ENCODE data around the gene TNFRSF13B.
A peak's percentile ranks its signal among the peaks of the same experiment; 100 is the strongest.
"Not testable (repeated sequence)": the region's sequence is repeated elsewhere in the genome, so short reads cannot be mapped to it uniquely, and the experiment has no call there.

Gene TNFRSF13B

DNA sequence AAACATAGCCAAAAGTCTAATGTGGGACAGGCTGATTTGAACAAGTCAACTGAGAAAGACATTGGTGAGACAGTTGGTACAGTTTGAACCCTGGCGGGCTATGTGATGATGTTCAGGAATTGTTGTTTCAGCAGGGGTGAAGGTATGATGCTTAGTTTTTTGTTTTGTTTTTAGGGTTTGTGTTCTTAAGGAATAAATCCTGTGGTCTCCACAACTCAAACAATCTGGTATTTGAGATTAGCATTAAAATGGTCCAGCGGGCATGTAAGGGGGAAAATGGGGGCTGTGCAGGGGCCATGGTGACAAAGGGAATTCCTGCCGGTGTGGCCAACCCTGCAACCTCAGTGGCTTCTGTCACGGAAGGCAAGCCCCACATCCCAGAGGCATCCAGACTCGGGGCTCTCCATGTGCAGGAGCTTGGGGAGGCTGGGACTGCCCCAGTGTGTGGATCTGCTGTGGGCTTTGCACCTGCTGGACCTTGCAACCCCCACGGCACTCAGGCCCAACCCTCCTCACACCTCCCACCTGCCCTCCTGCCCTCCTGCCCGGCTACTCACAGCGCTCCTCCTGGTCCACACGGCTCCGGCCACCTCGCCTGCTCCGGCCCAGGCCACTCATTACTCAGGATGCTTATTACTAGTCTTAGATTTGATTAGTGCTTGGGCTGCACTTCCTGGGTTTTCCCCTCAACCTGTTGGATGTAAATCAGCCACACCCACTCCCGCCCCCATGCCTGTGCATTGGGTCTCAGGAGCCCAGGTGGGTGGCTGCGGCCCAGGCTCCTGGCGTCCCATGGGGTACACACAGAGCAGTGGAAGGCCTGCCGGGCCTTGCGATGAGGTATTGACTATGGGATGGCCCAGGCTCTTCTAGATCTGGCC is at the start of gene TNFRSF13B:
TSS of gene TNFRSF13B (minus strand) at position 661 of the 881 bp plus-strand sequence. CDS start at position 618, 43 bp downstream.
- DNase-seq (ENCODE audit: low spot score) = no peak

DNA sequence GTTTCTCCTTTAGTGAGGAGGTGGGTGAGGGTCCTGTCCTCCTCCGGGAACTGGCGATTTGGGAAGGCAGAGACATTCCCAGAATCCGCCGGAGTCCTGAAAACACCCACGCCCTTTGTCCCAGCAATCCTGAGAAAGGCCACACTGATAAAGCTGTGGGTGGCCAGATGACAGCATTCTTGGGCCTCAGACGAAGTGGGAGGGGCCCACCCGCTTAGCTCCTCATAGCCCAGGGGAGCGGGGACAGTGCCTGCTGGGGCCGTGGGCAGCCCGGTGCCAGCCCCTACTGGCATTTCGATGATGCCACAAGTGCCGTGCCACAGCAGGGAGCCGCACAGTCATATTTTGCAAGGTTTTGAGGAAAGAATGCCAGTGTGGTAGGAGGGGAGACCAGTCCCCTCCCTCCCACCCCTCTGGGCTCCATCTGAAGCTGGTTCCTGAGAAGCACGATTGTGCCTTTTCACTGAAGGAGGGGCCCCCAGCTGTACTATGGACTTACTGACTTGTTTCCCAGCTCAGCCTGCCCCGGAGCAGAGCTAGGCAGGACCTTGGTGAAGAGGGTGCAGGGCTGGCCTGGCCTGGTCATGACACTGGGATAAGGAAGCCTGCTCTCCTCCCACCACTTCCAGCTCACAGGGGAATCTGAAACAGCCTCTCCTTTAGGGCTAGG is 49.4 kb upstream of the TNFRSF13B start:
- DNase-seq (ENCODE audit: low spot score) = peak; percentile 76

GRCh38 chr17:17020821-17021193 is 48.9 kb upstream of the TNFRSF13B start:
- DNase-seq (ENCODE audit: low spot score) = no peak

DNA sequence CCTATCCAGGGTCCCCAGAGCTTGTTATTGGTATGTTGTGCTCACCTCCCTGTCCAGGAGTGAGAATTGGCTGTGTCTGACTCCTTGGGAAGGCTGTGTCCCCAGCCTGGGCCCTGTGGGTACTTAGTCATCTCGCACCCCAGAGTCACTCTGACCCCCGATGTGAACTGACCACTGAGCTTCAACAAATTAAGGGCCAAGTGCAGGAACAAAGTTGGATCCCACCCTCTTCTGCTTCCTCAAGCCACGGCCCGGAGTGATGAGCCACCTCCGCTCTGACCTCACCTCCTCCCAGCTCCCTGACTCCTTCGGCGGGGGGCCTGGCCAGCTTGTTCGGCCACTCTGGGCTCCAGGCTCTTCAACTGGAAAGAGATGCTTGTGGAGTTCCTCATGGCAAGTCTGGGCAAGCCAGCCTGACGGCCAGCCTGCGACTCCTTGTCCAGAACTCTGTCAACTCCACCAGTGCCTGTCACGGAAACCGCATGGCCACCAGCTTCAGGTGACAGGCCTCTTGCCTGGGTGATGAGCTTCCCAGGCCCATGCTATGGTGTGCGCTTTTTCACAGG is 48.1 kb upstream of the TNFRSF13B start:
- DNase-seq (ENCODE audit: low spot score) = no peak

DNA sequence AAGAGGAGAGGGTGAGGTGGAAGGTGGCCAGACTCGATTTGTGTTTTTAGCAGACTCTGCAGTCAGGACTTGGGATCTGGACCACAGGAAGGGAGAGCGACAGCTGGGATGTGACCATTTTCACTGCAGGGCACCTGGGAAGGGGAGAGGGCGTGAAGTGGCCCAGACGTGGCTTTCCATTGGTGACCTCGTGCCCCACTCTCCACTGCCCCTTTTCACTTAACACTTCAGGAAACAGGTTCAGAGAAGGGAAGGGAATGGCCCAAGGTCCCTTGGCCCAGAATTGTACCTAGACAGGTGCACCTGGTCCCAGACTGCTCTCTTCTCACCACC is 47.5 kb upstream of the TNFRSF13B start:
- no peak for DNase-seq (ENCODE audit: low spot score)

GRCh38 chr17:17018612-17019429 is 46.9 kb upstream of the TNFRSF13B start:
- DNase-seq (ENCODE audit: low spot score) = no peak

DNA sequence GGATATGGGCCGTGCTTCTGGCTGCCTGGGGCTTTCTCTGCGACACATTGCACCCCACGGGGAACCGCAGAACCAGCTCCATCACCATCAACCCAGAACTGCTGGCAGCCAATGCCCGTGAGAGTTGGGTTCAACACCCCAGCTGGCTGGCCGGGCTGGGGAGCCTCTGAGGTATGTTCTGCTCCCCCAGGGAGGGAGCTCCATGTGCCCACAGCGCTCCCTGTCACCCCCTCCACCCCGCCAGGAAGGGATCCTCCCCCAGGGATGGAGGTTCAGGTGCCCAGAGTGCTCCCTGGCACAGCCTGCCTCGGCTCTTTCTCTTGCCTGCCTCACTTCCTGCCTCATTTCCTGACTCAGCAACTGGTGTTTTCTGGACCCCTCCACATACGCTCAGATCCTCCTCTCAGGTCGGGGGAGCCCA is 46.1 kb upstream of the TNFRSF13B start:
- no peak for DNase-seq (ENCODE audit: low spot score)

- DNase-seq (ENCODE audit: low spot score) = no peak
Measured at GRCh38 chr17:17017343-17018014, 45.6 kb upstream of the TNFRSF13B start.

- not testable (repeated sequence) for DNase-seq (ENCODE audit: low spot score)
Measured at GRCh38 chr17:17016199-17017197, 44.6 kb upstream of the TNFRSF13B start.

DNA sequence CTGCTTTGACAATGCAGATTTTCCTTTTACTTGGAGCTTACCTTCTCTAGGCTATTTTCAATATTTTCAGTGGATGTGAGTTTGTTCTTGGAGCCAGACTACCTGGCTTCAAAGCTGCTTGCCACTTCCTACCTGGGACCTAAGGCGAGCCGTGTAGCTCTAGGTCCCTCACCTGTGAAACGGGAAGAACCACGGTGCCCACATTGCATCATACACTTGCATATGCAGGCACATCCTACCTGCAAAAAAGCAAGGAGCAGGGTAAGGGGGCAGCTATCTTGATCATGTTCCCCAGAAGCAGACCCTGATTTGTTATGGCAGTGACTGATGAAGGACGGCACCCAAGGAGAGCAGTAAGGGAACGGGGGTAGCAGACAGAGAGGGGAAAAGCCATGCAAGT is 43.3 kb upstream of the TNFRSF13B start:
- DNase-seq (ENCODE audit: low spot score) = no peak

DNA sequence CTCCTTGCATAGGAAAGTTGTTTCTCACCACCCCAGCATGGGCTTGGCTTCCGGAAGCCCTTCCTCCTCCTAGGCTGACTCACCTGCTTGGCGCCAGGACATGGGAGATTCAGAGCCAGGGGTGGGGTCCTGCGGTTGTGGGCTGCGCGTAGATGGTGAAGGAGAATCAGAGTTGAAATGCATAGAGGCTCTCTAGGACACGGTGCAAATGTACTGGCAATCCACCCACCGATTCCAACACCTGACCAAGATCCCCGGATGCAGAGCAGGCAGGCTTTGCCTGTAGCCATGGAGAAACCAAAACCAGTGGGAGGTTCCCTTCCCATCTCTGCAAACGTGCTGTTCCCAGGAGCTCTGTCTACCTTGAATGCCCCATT is 42.8 kb upstream of the TNFRSF13B start:
- DNase-seq (ENCODE audit: low spot score) = not testable (repeated sequence)

GRCh38 chr17:17013828-17014747 is 42.2 kb upstream of the TNFRSF13B start:
- not testable (repeated sequence) for DNase-seq (ENCODE audit: low spot score)

- not testable (repeated sequence) for DNase-seq (ENCODE audit: low spot score)
Measured at GRCh38 chr17:17011043-17011907, 39.4 kb upstream of the TNFRSF13B start.

- not testable (repeated sequence) for DNase-seq (ENCODE audit: low spot score)
Measured at GRCh38 chr17:17010545-17011034, 38.7 kb upstream of the TNFRSF13B start.

DNA sequence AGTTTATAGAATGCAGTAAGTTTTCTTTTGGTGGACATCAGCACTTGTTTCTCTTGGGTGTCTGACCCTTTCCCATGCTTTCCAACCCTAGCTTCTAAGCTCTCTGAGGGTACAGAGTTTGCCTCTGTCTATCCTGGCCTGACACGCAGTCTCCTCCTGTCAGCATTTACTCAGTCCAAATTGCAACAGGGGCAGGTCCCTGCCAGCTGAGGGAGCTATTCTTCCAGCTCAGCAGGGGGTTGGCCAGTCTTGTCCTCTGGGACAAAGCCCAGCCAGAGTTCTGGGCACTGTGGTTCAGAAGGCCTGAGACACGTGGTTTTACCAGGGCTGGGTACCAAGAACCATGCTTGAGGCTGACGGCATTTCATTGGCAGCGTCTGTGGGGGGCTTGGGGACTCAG is 38.1 kb upstream of the TNFRSF13B start:
- DNase-seq (ENCODE audit: low spot score) = peak; percentile 54

GRCh38 chr17:17008621-17009397 is 36.9 kb upstream of the TNFRSF13B start:
- not testable (repeated sequence) for DNase-seq (ENCODE audit: low spot score)

GRCh38 chr17:17007891-17008290 is 36.0 kb upstream of the TNFRSF13B start:
- not testable (repeated sequence) for DNase-seq (ENCODE audit: low spot score)
